ENCODE results near the gene RACK1. TPM values are rescaled to one million over a fixed set of nuclear protein-coding genes. Genes with fewer than 3 reads are reported as not detected.

Gene RACK1
- total and polyA plus RNA-seq, 2 of the 13 experiments (the other 11 are each of a cell fraction or from before 2014, with no cell fraction given), result 2,514 to 6,141 TPM

- H2AFZ ChIP-seq (ENCODE audit: low read length), result no peak within 1 kb of the TSS
- ChIA-PET POLR2A (interaction anchor here (1.2 to 7.4 kb wide), 3 partner anchors 13 to 18 kb away, joined by 3 to 104 read pairs (median 19); no protein-coding TSS in a partner anchor), CTCF (ENCODE audit: low intra/inter-chr PET ratio, low total read pairs) (no interaction called here)
- DNase-seq (ENCODE audit: low spot score) (no peak), ATAC-seq (peak; percentile 14), FAIRE-seq (no peak)
- H3K9ac ChIP-seq (ENCODE audit: insufficient read depth, low read depth, low read length), result peak within 1 kb of the TSS; percentile 3; the same call in 1 of the 2 replicates
- WGBS (ENCODE audit: low lambda C conversion rate), result 7% methylated on average over 22 of the region's 94 CpGs
- H3K9me3 ChIP-seq (ENCODE audit: low read length), result no peaks in the 10 kb centered on the region
- H3K27ac ChIP-seq (ENCODE audit: extremely low read length, insufficient read depth, low read length), result no peak within 1 kb of the TSS
- peak within 1 kb of the TSS; percentile 97 for H3K4me2 ChIP-seq (ENCODE audit: low read depth, low read length)
- BruUV-seq (replicated peaks), result no TSS peak
- no peaks in the 10 kb centered on the region for H4K20me1 ChIP-seq (ENCODE audit: insufficient read depth, low read length)
- peaks cover 38% of the 10 kb centered on the region for H3K4me1 ChIP-seq (ENCODE audit: insufficient read depth, low read length)
- peaks cover 4 to 58% of the 10 kb centered on the region in 2 experiments; a peak in 4 of 5 replicates for H3K27me3 ChIP-seq (ENCODE audit: control insufficient read depth in 1 of 2, insufficient read depth in 2 of 2, low read length in 2 of 2)
- H3K4me3 ChIP-seq (replicated peaks in 1 of 3; ENCODE audit: insufficient read depth in 1 of 3, low read depth in 2 of 3, low read length in 3 of 3), result peak within 1 kb of the TSS; percentile 56 to 82 (median 67)
- H3K79me2 ChIP-seq (ENCODE audit: insufficient read depth, low read length), result no peaks in the 10 kb centered on the region
- no peaks in the 10 kb centered on the region for H3K36me3 ChIP-seq (replicated peaks in 1 of 2; ENCODE audit: control insufficient read depth in 1 of 2, insufficient read depth in 2 of 2, low read length in 2 of 2)
- intact Hi-C loops (cut with micrococcal nuclease; ENCODE audit: unreplicated experiment) (no loop called here), in situ Hi-C loops (cut with HindIII; ENCODE audit: extremely low pct_ligation_motif_present, low pct_unique_long_range_greater_than_20kb) (no loop called here)
- peak in 1 of 2 experiments; percentile 29; a peak in 1 of 4 replicates for TF ChIP-seq HMGXB4 (CRISPR knock-in tag; IDR thresholded peaks at IDR 0.05; ENCODE audit: borderline replicate concordance in 1 of 2, low read depth in 1 of 2)
- TF ChIP-seq IKZF4 (CRISPR knock-in tag; IDR thresholded peaks at IDR 0.05; ENCODE audit: borderline replicate concordance, low read depth, not compliant biosample characterization), result no peak
- TF ChIP-seq ZNF512 (CRISPR knock-in tag; IDR thresholded peaks at IDR 0.05), result no peak
- TF ChIP-seq ZNF451 (CRISPR knock-in tag; IDR thresholded peaks at IDR 0.05), result 0 out of 2 replicates have a peak, but pooled peaks have one; percentile 38
- TF ChIP-seq GABPB1 (CRISPR knock-in tag; IDR thresholded peaks at IDR 0.05), result peak; percentile 36; the same call in 1 of the 2 replicates
- no peak for TF ChIP-seq TERF1 (CRISPR knock-in tag; IDR thresholded peaks at IDR 0.05)
- TF ChIP-seq BCL6 (CRISPR knock-in tag; IDR thresholded peaks at IDR 0.05), result peak; percentile 41; the same call in 1 of the 2 replicates
- peak; percentile 41; the same call in 1 of the 2 replicates for TF ChIP-seq ZNF280B (CRISPR knock-in tag; IDR thresholded peaks at IDR 0.05; ENCODE audit: borderline replicate concordance)
- TF ChIP-seq ZNF782 (CRISPR knock-in tag; IDR thresholded peaks at IDR 0.05; ENCODE audit: borderline replicate concordance), result no peak
- peak; percentile 50 for TF ChIP-seq HNRNPLL (IDR thresholded peaks at IDR 0.05; ENCODE audit: low read depth, low read length, poor library complexity, severe bottlenecking)
- TF ChIP-seq ZNF121 (CRISPR knock-in tag; IDR thresholded peaks at IDR 0.05), result 0 out of 2 replicates have a peak, but pooled peaks have one; percentile 31
- no peak for TF ChIP-seq NFRKB (IDR thresholded peaks at IDR 0.05)
Observed at GRCh38 chr5:181204826-181205760, 38.6 kb downstream of the RACK1 start, which contains the start of gene TRIM7. TRIM7 (minus strand) TSS chr5:181205196; CDS start chr5:181205110, 86 bp downstream.

All from HepG2 (cell line).